Ascending aorta (tissue), 2 donors: ENCODE results near the gene CRYBB1. TPM values are rescaled to one million over a fixed set of nuclear protein-coding genes. Genes with fewer than 3 reads are reported as not detected.
A peak's percentile ranks its signal among the peaks of the same experiment; 100 is the strongest.

Experiments used
- DNase-seq, 2 donors: peaks; one replicate each; pipeline ENCODE4 v3.0.0-alpha.2; 2019; ENCODE audit warnings: low spot score in 2 of 2
- H3K27ac ChIP-seq, 2 donors: fragments of 200-600 bp; sonication (generic); one replicate each; pipeline ENCODE4 v1.5.1; 2016 to 2017; ENCODE audit warnings: mild to moderate bottlenecking in 1 of 2
- H3K27me3 ChIP-seq: fragments of 200-600 bp; sonication (generic); one replicate; pipeline ENCODE4 v1.5.1; 2017
- H3K36me3 ChIP-seq, 2 donors: fragments of 200-600 bp; sonication (generic); one replicate each; pipeline ENCODE4 v1.5.1; 2016
- H3K4me1 ChIP-seq, 2 donors: fragments of 200-600 bp; sonication (generic); one replicate each; pipeline ENCODE4 v1.5.1; 2016 to 2017; ENCODE audit warnings: mild to moderate bottlenecking in 1 of 2
- H3K4me3 ChIP-seq, 2 donors: fragments of 200-600 bp; sonication (generic); one replicate each; pipeline ENCODE4 v1.5.1; 2016 to 2017; ENCODE audit warnings: mild to moderate bottlenecking in 1 of 2
- H3K9me3 ChIP-seq, 2 donors: fragments of 200-600 bp; sonication (generic); one replicate each; pipeline ENCODE4 v1.5.1; 2016
- CTCF ChIP-seq, 3 experiments: fragments of 200-600 bp in 2 of 3; fragments of 450-650 bp in 1 of 3; sonication (generic) in 2 of 3; IDR thresholded peaks; one replicate each; pipeline ENCODE4 v1.5.1; 2016 to 2019; ENCODE audit warnings: antibody characterized with exemption in 3 of 3, mild to moderate bottlenecking in 1 of 3, moderate library complexity in 1 of 3
- intact Hi-C: fragments of 100-400 bp; cut with DNase I; formaldehyde crosslinking; loops from one replicate; pipeline ENCODE4 v1.15.1; 2023
- total RNA-seq: library from RNA; depleted of rRNA; stranded (reverse); fragments of >200 nt; gene quantifications from one replicate; pipeline ENCODE4 v1.1.0, GENCODE V29; 2016

CRYBB1 gene
- total RNA-seq, 1 donor from 2014 or later: 7.3 TPM

DNA sequence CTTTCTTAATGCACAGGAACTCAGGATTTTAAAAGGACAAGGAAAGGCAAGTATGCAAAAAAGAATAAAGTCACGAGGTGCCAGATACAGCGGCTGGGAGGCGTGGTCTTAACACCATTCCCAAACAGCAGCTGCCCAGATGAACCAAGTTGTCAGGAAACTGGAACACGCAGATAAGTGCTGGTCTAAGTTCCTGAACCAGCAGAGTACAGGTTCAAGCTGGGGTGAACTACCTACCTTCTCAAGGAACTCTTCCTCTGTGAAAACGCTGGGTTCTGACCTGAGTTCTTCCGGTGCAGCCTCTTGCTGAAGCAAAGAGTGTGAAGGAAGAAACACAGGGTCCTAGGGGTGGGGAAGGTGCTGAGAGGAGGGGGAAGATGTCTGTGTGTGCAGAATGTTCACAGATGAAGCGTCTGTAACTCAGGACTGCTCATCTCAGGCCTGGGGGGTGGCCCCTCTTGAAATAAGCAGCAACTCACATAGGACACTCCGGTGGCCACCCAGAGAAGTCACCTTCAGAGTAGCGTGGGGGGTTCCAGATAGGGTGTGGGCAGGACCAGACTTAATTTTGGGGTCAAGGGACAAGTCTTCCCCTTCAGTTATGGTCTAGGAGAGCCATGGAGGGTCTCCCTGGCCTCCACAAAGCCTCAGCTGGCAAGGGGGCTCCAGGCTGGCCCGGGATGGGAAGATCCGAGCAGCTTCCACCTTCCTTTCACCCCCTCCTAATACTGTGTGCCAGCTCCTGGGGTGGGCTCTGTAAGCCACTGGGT, 31.1 kb downstream of the CRYBB1 start:
- DNase-seq: no peak

DNA sequence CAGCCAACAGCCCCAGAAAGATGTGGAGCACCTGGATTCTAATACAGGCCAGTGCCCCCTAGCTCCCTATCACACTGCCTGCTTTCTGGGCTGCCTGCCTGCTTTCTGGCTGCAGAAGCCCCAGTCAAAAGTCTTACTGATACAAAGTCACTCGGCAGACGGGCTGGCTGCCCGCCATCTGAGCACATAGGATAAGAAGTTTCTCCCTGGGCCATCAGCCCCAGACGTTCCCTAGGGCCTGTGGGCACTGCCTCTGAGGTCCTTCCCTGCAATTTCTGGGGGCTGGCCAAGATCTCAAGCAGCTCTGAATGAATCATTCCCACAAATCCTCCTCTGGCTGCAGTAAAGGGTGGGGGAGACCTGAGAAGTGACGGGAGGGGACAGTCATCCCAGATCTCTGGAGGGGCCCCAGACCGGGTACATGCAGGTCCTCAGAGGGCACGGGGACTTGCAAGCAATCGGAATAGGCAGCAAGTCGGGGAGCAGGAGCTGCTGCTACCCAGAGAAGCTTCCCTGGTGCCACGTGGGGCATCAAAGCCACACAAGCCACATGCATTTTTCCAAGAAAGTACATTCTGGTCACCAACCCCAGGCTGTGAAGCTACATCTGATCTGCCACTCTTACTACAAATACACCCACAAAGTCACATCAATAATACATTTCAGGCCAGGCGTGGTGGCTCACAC, 32.6 kb downstream of the CRYBB1 start:
- Histone ChIP-seq H3K27me3 (no peaks in the 10 kb centered on the region), H3K4me3 (no peak overlapping the region), H3K4me1 (peaks cover 0 to 14% of the 10 kb centered on the region in 2 donors), H3K36me3 (peaks cover 0 to 2% of the 10 kb centered on the region in 2 donors), H3K27ac (no peak overlapping the region), H3K9me3 (no peaks in the 10 kb centered on the region)
- no peak for TF ChIP-seq CTCF (IDR thresholded peaks at IDR 0.05)
- intact Hi-C loops: no loop called here
- peak in 1 of 2 donors; percentile 79 for DNase-seq

More for the DNA sequence above, 31.1 kb downstream of the CRYBB1 start:
- Histone ChIP-seq H3K4me1 (peaks cover 0 to 21% of the 10 kb centered on the region in 2 donors), H3K36me3 (peaks cover 0 to 2% of the 10 kb centered on the region in 2 donors), H3K27me3 (no peaks in the 10 kb centered on the region), H3K9me3 (no peaks in the 10 kb centered on the region), H3K27ac (no peak overlapping the region), H3K4me3 (no peak overlapping the region)
- intact Hi-C loops: no loop called here
- no peak for TF ChIP-seq CTCF (IDR thresholded peaks at IDR 0.05)

DNA sequence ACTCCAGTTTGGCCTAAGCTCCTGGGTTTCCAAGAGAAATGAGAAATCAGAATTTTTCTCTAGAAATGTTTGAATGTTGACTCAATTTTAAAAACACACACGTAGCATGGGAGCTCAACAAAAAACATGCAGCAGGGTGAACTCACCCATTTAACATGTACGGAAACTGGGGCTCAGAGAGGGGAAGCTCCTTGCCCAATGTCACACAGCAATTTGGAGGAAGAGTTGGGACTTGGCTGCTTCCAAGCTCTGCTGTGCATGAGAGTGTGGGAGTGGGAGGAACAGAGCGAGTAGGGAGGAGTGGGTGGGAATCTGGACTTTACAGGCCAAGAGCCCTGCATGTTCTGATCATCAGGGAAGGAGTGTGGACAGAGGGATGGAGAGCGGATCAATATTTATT, 33.8 kb downstream of the CRYBB1 start:
- peaks cover 0 to 9% of the 10 kb centered on the region in 2 donors for H3K4me1 ChIP-seq
- intact Hi-C loops: no loop called here
- H3K36me3 ChIP-seq: peaks cover 0 to 2% of the 10 kb centered on the region in 2 donors
- no peaks in the 10 kb centered on the region for H3K27me3 ChIP-seq
- no peak for DNase-seq
- no peak for TF ChIP-seq CTCF (IDR thresholded peaks at IDR 0.05)
- H3K27ac ChIP-seq: no peak overlapping the region
- no peak overlapping the region for H3K4me3 ChIP-seq
- H3K9me3 ChIP-seq: no peaks in the 10 kb centered on the region

GRCh38 chr22:26581633-26582168, 36.1 kb downstream of the CRYBB1 start:
- peaks cover 0 to 2% of the 10 kb centered on the region in 2 donors for H3K36me3 ChIP-seq
- H3K4me3 ChIP-seq: no peak overlapping the region
- TF ChIP-seq CTCF (IDR thresholded peaks at IDR 0.05): no peak
- H3K9me3 ChIP-seq: no peaks in the 10 kb centered on the region
- H3K4me1 ChIP-seq: peaks cover 0 to 5% of the 10 kb centered on the region in 2 donors
- no peak overlapping the region for H3K27ac ChIP-seq
- DNase-seq: no peak
- intact Hi-C loops: no loop called here
- no peaks in the 10 kb centered on the region for H3K27me3 ChIP-seq

DNA sequence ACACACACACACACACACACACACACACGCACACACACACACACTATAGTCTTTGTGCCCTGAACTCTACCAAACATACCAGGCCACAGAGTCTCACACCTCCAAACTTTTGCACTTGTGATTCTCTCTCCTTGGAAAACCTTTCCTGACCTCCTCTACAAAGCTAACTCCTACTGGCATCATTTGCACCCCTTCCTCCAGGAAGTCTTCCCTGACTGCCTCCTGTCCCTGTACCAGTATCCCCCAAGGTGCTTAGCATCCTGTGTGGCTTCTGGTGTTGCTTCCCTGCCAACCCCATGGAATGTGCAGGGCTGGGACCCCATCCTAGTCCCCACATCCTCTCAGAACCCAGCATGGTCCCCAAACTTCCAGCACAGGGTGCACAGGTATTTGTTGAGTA, 36.8 kb downstream of the CRYBB1 start:
- intact Hi-C loops: no loop called here
- Histone ChIP-seq H3K36me3 (peaks cover 0 to 2% of the 10 kb centered on the region in 2 donors), H3K27ac (no peak overlapping the region), H3K9me3 (no peaks in the 10 kb centered on the region), H3K4me1 (peaks cover 0 to 5% of the 10 kb centered on the region in 2 donors), H3K27me3 (no peaks in the 10 kb centered on the region), H3K4me3 (no peak overlapping the region)
- no peak for DNase-seq
- no peak for TF ChIP-seq CTCF (IDR thresholded peaks at IDR 0.05)
